Brain microvascular endothelial cell (primary cell): ENCODE measurements around the gene LDLRAD3.

Experiments
- DNase-seq: peaks from one replicate; pipeline ENCODE4 v3.0.0-alpha.2; 2020
- H3K27ac ChIP-seq: fragments of 250-450 bp; sonication (Bioruptor Pico); 2 replicates; pipeline ENCODE4 v1.5.1; 2020; ENCODE audit warnings: mild to moderate bottlenecking, moderate library complexity
- H3K27me3 ChIP-seq: fragments of 250-450 bp; sonication (Bioruptor Pico); replicated peaks from 2 replicates; pipeline ENCODE4 v1.5.1; 2020; ENCODE audit warnings: mild to moderate bottlenecking
- H3K36me3 ChIP-seq: fragments of 250-450 bp; sonication (Bioruptor Pico); replicated peaks from 2 replicates; pipeline ENCODE4 v1.5.1; 2020; ENCODE audit warnings: mild to moderate bottlenecking
- H3K4me3 ChIP-seq: 2 replicates; pipeline ENCODE4 v1.5.1; 2011; ENCODE audit warnings: low read depth, mild to moderate bottlenecking, control low read depth, low read length, moderate library complexity
- CTCF ChIP-seq: IDR thresholded peaks from 2 replicates; pipeline ENCODE4 v1.5.1; 2011; ENCODE audit warnings: low read depth, mild to moderate bottlenecking, moderate library complexity, low read length, control low read depth, inconsistent platforms; ENCODE audit errors: missing control alignments
- in situ Hi-C: cut with HindIII; loops from 2 replicates; pipeline ENCODE4 v1.10.0; 2017; ENCODE audit warnings: low sequenced_read_pairs, low pct_ligation_motif_present

LDLRAD3 gene

GRCh38 chr11:36160091-36160490 is 216.2 kb downstream of the LDLRAD3 start:
- Histone ChIP-seq H3K4me3 (no peak overlapping the region), H3K36me3 (no peaks in the 10 kb centered on the region), H3K27me3 (no peaks in the 10 kb centered on the region), H3K27ac (no peak overlapping the region)
- in situ Hi-C loops, result no loop called here
- no peak for DNase-seq
- peak; percentile 6 for TF ChIP-seq CTCF

- H3K27ac ChIP-seq, result no peak overlapping the region
- no peaks in the 10 kb centered on the region for H3K27me3 ChIP-seq
- H3K4me3 ChIP-seq, result no peak overlapping the region
- TF ChIP-seq CTCF, result no peak
- DNase-seq, result no peak
- in situ Hi-C loops, result no loop called here
- H3K36me3 ChIP-seq, result no peaks in the 10 kb centered on the region
These were observed 217.7 kb downstream of the LDLRAD3 start for GRCh38 chr11:36161572-36161971.

GRCh38 chr11:36162006-36162882 is 218.4 kb downstream of the LDLRAD3 start:
- Histone ChIP-seq H3K27me3 (no peaks in the 10 kb centered on the region), H3K36me3 (no peaks in the 10 kb centered on the region), H3K27ac (no peak overlapping the region), H3K4me3 (no peak overlapping the region)
- TF ChIP-seq CTCF, result no peak
- DNase-seq, result no peak
- in situ Hi-C loops, result no loop called here

- no peak overlapping the region for H3K4me3 ChIP-seq
- H3K27ac ChIP-seq, result no peak overlapping the region
- no peak for TF ChIP-seq CTCF
- DNase-seq, result no peak
- H3K36me3 ChIP-seq, result no peaks in the 10 kb centered on the region
- H3K27me3 ChIP-seq, result no peaks in the 10 kb centered on the region
- in situ Hi-C loops, result no loop called here
These were observed 219.1 kb downstream of the LDLRAD3 start for GRCh38 chr11:36162883-36163434.

GRCh38 chr11:36164506-36165250 is 220.8 kb downstream of the LDLRAD3 start:
- Histone ChIP-seq H3K27me3 (no peaks in the 10 kb centered on the region), H3K27ac (no peak overlapping the region), H3K4me3 (no peak overlapping the region), H3K36me3 (no peaks in the 10 kb centered on the region)
- in situ Hi-C loops, result no loop called here
- DNase-seq, result peak; percentile 25
- no peak for TF ChIP-seq CTCF
